ENCODE data around the gene LYPLAL1.

Gene LYPLAL1

GRCh38 chr1:219128957-219129356 lies 44.7 kb upstream of the LYPLAL1 start:
- Histone ChIP-seq H3K4me3 (ENCODE audit: insufficient read depth in 1 of 2, low read depth in 1 of 2, low read length in 2 of 2) (no peak overlapping the region), H2BK12ac (ENCODE audit: low read length in 2 of 2) (no peak overlapping the region), H2BK5ac (ENCODE audit: low read depth, low read length, poor library complexity, severe bottlenecking) (no peak overlapping the region), H3K9me3 (ENCODE audit: control insufficient read depth, low read length) (peaks cover 2% of the 10 kb centered on the region), H2BK15ac (ENCODE audit: low read depth, poor library complexity, severe bottlenecking) (no peak overlapping the region), H4K8ac (ENCODE audit: low read length) (no peak overlapping the region), H3K4me1 (ENCODE audit: control insufficient read depth, insufficient read depth, low read depth, low read length) (no peaks in the 10 kb centered on the region), H2AFZ (ENCODE audit: low read depth, low read length) (no peak overlapping the region), H3K23ac (ENCODE audit: low read length in 2 of 2) (no peak overlapping the region), H3K4ac (ENCODE audit: low read depth in 1 of 2, low read length in 2 of 2) (no peak overlapping the region), H3K18ac (ENCODE audit: low read depth in 1 of 2, low read length in 2 of 2) (no peak overlapping the region), H3K14ac (ENCODE audit: low read length in 2 of 2) (no peak overlapping the region), H4K91ac (ENCODE audit: low read length) (no peak overlapping the region), H2BK120ac (ENCODE audit: low read depth, low read length) (no peak overlapping the region), H3K79me1 (replicated peaks; ENCODE audit: low read length, poor library complexity, severe bottlenecking) (no peaks in the 10 kb centered on the region), H3K9ac (ENCODE audit: low read length) (no peak overlapping the region), H3K36me3 (ENCODE audit: control insufficient read depth in 1 of 2, insufficient read depth in 2 of 2, low read depth in 1 of 2, low read length in 2 of 2) (no peaks in the 10 kb centered on the region), H3K27ac (ENCODE audit: low read length, poor library complexity, severe bottlenecking) (no peak overlapping the region), H3K27me3 (ENCODE audit: control insufficient read depth in 1 of 2, insufficient read depth in 1 of 2, low read length in 2 of 2) (no peaks in the 10 kb centered on the region), H2AK5ac (ENCODE audit: low read length, severe bottlenecking) (no peak overlapping the region), H3K4me2 (ENCODE audit: low read length, poor library complexity, severe bottlenecking) (no peak overlapping the region)
- WGBS, result 100% methylated on average over 1 of the region's 2 CpGs
- no peak for DNase-seq

- no peak overlapping the region for H3K4ac ChIP-seq (ENCODE audit: low read depth in 1 of 2, low read length in 2 of 2)
- H3K79me1 ChIP-seq (replicated peaks; ENCODE audit: low read length, poor library complexity, severe bottlenecking), result no peaks in the 10 kb centered on the region
- H3K4me2 ChIP-seq (ENCODE audit: low read length, poor library complexity, severe bottlenecking), result no peak overlapping the region
- no peak overlapping the region for H2AFZ ChIP-seq (ENCODE audit: low read depth, low read length)
- no peak overlapping the region for H2BK15ac ChIP-seq (ENCODE audit: low read depth, poor library complexity, severe bottlenecking)
- no peaks in the 10 kb centered on the region for H3K4me1 ChIP-seq (ENCODE audit: control insufficient read depth, insufficient read depth, low read depth, low read length)
- H3K9ac ChIP-seq (ENCODE audit: low read length), result no peak overlapping the region
- no peak overlapping the region for H2BK120ac ChIP-seq (ENCODE audit: low read depth, low read length)
- H3K36me3 ChIP-seq (ENCODE audit: control insufficient read depth in 1 of 2, insufficient read depth in 2 of 2, low read depth in 1 of 2, low read length in 2 of 2), result no peaks in the 10 kb centered on the region
- H2BK5ac ChIP-seq (ENCODE audit: low read depth, low read length, poor library complexity, severe bottlenecking), result no peak overlapping the region
- no peak for DNase-seq
- H3K27me3 ChIP-seq (ENCODE audit: control insufficient read depth in 1 of 2, insufficient read depth in 1 of 2, low read length in 2 of 2), result no peaks in the 10 kb centered on the region
- no peak overlapping the region for H3K14ac ChIP-seq (ENCODE audit: low read length in 2 of 2)
- H3K18ac ChIP-seq (ENCODE audit: low read depth in 1 of 2, low read length in 2 of 2), result no peak overlapping the region
- no peak overlapping the region for H4K8ac ChIP-seq (ENCODE audit: low read length)
- no peak overlapping the region for H2BK12ac ChIP-seq (ENCODE audit: low read length in 2 of 2)
- no peak overlapping the region for H4K91ac ChIP-seq (ENCODE audit: low read length)
- no peak overlapping the region for H3K27ac ChIP-seq (ENCODE audit: low read length, poor library complexity, severe bottlenecking)
- H3K9me3 ChIP-seq (ENCODE audit: control insufficient read depth, low read length), result peaks cover 6% of the 10 kb centered on the region
- no peak overlapping the region for H3K23ac ChIP-seq (ENCODE audit: low read length in 2 of 2)
- no peak overlapping the region for H2AK5ac ChIP-seq (ENCODE audit: low read length, severe bottlenecking)
- no CpG with 5 or more reads among the region's 1 CpG for WGBS
- H3K4me3 ChIP-seq (ENCODE audit: insufficient read depth in 1 of 2, low read depth in 1 of 2, low read length in 2 of 2), result no peak overlapping the region
Observed at GRCh38 chr1:219130366-219130935, 43.2 kb upstream of the LYPLAL1 start.

GRCh38 chr1:219132939-219133338 lies 40.7 kb upstream of the LYPLAL1 start:
- Histone ChIP-seq H3K4me2 (ENCODE audit: low read length, poor library complexity, severe bottlenecking) (no peak overlapping the region), H4K8ac (ENCODE audit: low read length) (no peak overlapping the region), H3K18ac (ENCODE audit: low read depth in 1 of 2, low read length in 2 of 2) (no peak overlapping the region), H2AK5ac (ENCODE audit: low read length, severe bottlenecking) (no peak overlapping the region), H3K27me3 (ENCODE audit: control insufficient read depth in 1 of 2, insufficient read depth in 1 of 2, low read length in 2 of 2) (no peaks in the 10 kb centered on the region), H4K91ac (ENCODE audit: low read length) (no peak overlapping the region), H3K4ac (ENCODE audit: low read depth in 1 of 2, low read length in 2 of 2) (no peak overlapping the region), H3K79me1 (replicated peaks; ENCODE audit: low read length, poor library complexity, severe bottlenecking) (no peaks in the 10 kb centered on the region), H3K9me3 (ENCODE audit: control insufficient read depth, low read length) (peaks cover 6% of the 10 kb centered on the region), H3K4me3 (ENCODE audit: insufficient read depth in 1 of 2, low read depth in 1 of 2, low read length in 2 of 2) (no peak overlapping the region), H3K23ac (ENCODE audit: low read length in 2 of 2) (no peak overlapping the region), H2AFZ (ENCODE audit: low read depth, low read length) (no peak overlapping the region), H2BK12ac (ENCODE audit: low read length in 2 of 2) (no peak overlapping the region), H3K36me3 (ENCODE audit: control insufficient read depth in 1 of 2, insufficient read depth in 2 of 2, low read depth in 1 of 2, low read length in 2 of 2) (no peaks in the 10 kb centered on the region), H2BK120ac (ENCODE audit: low read depth, low read length) (no peak overlapping the region), H3K4me1 (ENCODE audit: control insufficient read depth, insufficient read depth, low read depth, low read length) (no peaks in the 10 kb centered on the region), H2BK5ac (ENCODE audit: low read depth, low read length, poor library complexity, severe bottlenecking) (no peak overlapping the region), H3K14ac (ENCODE audit: low read length in 2 of 2) (no peak overlapping the region), H2BK15ac (ENCODE audit: low read depth, poor library complexity, severe bottlenecking) (no peak overlapping the region), H3K9ac (ENCODE audit: low read length) (no peak overlapping the region), H3K27ac (ENCODE audit: low read length, poor library complexity, severe bottlenecking) (no peak overlapping the region)
- WGBS, result 88% methylated on average over 1 of the region's 1 CpG
- DNase-seq, result no peak

GRCh38 chr1:219138747-219139146 lies 34.9 kb upstream of the LYPLAL1 start:
- Histone ChIP-seq H3K14ac (ENCODE audit: low read length in 2 of 2) (no peak overlapping the region), H3K27me3 (ENCODE audit: control insufficient read depth in 1 of 2, insufficient read depth in 1 of 2, low read length in 2 of 2) (no peaks in the 10 kb centered on the region), H3K9me3 (ENCODE audit: control insufficient read depth, low read length) (peaks cover 6% of the 10 kb centered on the region), H3K4me1 (ENCODE audit: control insufficient read depth, insufficient read depth, low read depth, low read length) (no peaks in the 10 kb centered on the region), H4K8ac (ENCODE audit: low read length) (no peak overlapping the region), H4K91ac (ENCODE audit: low read length) (no peak overlapping the region), H2AK5ac (ENCODE audit: low read length, severe bottlenecking) (no peak overlapping the region), H2BK12ac (ENCODE audit: low read length in 2 of 2) (no peak overlapping the region), H2BK15ac (ENCODE audit: low read depth, poor library complexity, severe bottlenecking) (no peak overlapping the region), H2AFZ (ENCODE audit: low read depth, low read length) (no peak overlapping the region), H3K27ac (ENCODE audit: low read length, poor library complexity, severe bottlenecking) (no peak overlapping the region), H2BK120ac (ENCODE audit: low read depth, low read length) (no peak overlapping the region), H3K4ac (ENCODE audit: low read depth in 1 of 2, low read length in 2 of 2) (no peak overlapping the region), H3K23ac (ENCODE audit: low read length in 2 of 2) (no peak overlapping the region), H2BK5ac (ENCODE audit: low read depth, low read length, poor library complexity, severe bottlenecking) (no peak overlapping the region), H3K4me2 (ENCODE audit: low read length, poor library complexity, severe bottlenecking) (no peak overlapping the region), H3K36me3 (ENCODE audit: control insufficient read depth in 1 of 2, insufficient read depth in 2 of 2, low read depth in 1 of 2, low read length in 2 of 2) (no peaks in the 10 kb centered on the region), H3K79me1 (replicated peaks; ENCODE audit: low read length, poor library complexity, severe bottlenecking) (no peaks in the 10 kb centered on the region), H3K18ac (ENCODE audit: low read depth in 1 of 2, low read length in 2 of 2) (no peak overlapping the region), H3K9ac (ENCODE audit: low read length) (no peak overlapping the region), H3K4me3 (ENCODE audit: insufficient read depth in 1 of 2, low read depth in 1 of 2, low read length in 2 of 2) (no peak overlapping the region)
- no peak for DNase-seq
- whole genome bisulfite sequencing, result 94% methylated on average over 2 of the region's 3 CpGs
